ENCODE results near the gene ROGDI. TPM values are rescaled to one million over a fixed set of nuclear protein-coding genes. Genes with fewer than 3 reads are reported as not detected.

ROGDI gene
- total RNA-seq, 2 experiments from 2014 or later = 6.3 to 7.6 TPM

DNA sequence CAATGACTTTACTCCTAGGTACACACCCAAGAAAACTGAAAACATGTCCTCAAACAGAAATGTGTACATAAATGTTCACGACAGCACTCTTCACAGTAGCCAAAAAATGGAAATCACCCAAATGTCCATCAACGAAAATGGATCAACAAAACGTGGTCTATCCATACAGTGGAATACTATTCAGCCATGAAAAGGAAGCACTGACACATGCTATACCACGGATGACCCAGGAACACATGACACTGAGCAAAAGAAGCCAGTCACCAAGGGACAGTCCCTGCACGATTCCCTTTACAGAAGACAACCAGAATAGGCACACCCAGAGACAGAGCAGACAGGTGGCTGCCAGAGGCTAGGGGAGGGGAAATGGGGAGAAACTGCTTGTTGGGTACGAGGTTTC, 46.7 kb downstream of the ROGDI start:
- TF ChIP-seq, protein P1, sequence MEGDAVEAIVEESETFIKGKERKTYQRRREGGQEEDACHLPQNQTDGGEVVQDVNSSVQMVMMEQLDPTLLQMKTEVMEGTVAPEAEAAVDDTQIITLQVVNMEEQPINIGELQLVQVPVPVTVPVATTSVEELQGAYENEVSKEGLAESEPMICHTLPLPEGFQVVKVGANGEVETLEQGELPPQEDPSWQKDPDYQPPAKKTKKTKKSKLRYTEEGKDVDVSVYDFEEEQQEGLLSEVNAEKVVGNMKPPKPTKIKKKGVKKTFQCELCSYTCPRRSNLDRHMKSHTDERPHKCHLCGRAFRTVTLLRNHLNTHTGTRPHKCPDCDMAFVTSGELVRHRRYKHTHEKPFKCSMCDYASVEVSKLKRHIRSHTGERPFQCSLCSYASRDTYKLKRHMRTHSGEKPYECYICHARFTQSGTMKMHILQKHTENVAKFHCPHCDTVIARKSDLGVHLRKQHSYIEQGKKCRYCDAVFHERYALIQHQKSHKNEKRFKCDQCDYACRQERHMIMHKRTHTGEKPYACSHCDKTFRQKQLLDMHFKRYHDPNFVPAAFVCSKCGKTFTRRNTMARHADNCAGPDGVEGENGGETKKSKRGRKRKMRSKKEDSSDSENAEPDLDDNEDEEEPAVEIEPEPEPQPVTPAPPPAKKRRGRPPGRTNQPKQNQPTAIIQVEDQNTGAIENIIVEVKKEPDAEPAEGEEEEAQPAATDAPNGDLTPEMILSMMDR (conservative IDR thresholded peaks at IDR 0.05; ENCODE audit: low read length) = no peak
- no peak for TF ChIP-seq EZH2phosphoT487 (IDR thresholded peaks at IDR 0.05; ENCODE audit: borderline replicate concordance, low read depth, low read length)
- H3K9me3 ChIP-seq (ENCODE audit: low read length) = no peaks in the 10 kb centered on the region
- no peak overlapping the region for H3K27ac ChIP-seq (ENCODE audit: low read depth, low read length, poor library complexity, severe bottlenecking)
- ChIA-PET CTCF (ENCODE audit: unreplicated experiment) (no interaction called here), POLR2A (no interaction called here)
- no peak for DNase-seq (ENCODE audit: low spot score)
- H3K9me2 ChIP-seq (ENCODE audit: insufficient read depth, low read length) = no peaks in the 10 kb centered on the region
- H3K4me1 ChIP-seq (ENCODE audit: insufficient read depth, low read length, poor library complexity, severe bottlenecking) = no peaks in the 10 kb centered on the region
- no peak overlapping the region for H2AFZ ChIP-seq (ENCODE audit: low read length)
- H4K20me1 ChIP-seq (ENCODE audit: insufficient read depth, low read length) = no peaks in the 10 kb centered on the region
- H3K36me3 ChIP-seq (ENCODE audit: insufficient read depth, low read length) = peaks cover 79% of the 10 kb centered on the region
- intact Hi-C loops (cut with micrococcal nuclease; ENCODE audit: unreplicated experiment) = no loop called here
- no TSS peak for BruUV-seq (replicated peaks)
- H3K79me2 ChIP-seq (ENCODE audit: insufficient read depth, low read depth, low read length) = no peaks in the 10 kb centered on the region
- H3K4me3 ChIP-seq (ENCODE audit: low read depth, low read length, poor library complexity, severe bottlenecking) = no peak overlapping the region
- no peak overlapping the region for H3K4me2 ChIP-seq (ENCODE audit: low read length)

DNA sequence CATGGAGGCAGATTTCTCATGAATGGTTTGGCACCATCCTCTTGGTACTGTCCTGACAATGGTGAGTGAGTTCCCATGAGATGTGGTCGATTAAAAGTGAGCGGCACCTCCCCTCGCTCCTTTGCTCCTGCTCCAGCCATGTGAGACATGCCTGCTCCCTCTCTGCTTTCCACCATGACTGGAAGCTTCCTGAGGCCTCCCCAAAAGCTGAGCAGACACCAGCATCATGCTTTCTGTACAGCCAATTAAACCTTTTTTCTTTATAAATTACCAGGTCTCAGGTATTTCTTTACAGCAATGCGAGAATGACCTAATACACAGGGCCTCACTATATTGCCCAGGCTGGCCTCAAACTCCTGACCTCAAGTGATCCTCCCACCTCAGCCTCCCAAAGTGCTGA, 47.6 kb downstream of the ROGDI start:
- H3K79me2 ChIP-seq (ENCODE audit: insufficient read depth, low read depth, low read length) = no peaks in the 10 kb centered on the region
- H4K20me1 ChIP-seq (ENCODE audit: insufficient read depth, low read length) = no peaks in the 10 kb centered on the region
- no peak overlapping the region for H3K4me3 ChIP-seq (ENCODE audit: low read depth, low read length, poor library complexity, severe bottlenecking)
- no peak overlapping the region for H3K4me2 ChIP-seq (ENCODE audit: low read length)
- H3K4me1 ChIP-seq (ENCODE audit: insufficient read depth, low read length, poor library complexity, severe bottlenecking) = no peaks in the 10 kb centered on the region
- intact Hi-C loops (cut with micrococcal nuclease; ENCODE audit: unreplicated experiment) = no loop called here
- peaks cover 71% of the 10 kb centered on the region for H3K36me3 ChIP-seq (ENCODE audit: insufficient read depth, low read length)
- H2AFZ ChIP-seq (ENCODE audit: low read length) = no peak overlapping the region
- no peak for DNase-seq (ENCODE audit: low spot score)
- no peaks in the 10 kb centered on the region for H3K9me2 ChIP-seq (ENCODE audit: insufficient read depth, low read length)
- H3K27ac ChIP-seq (ENCODE audit: low read depth, low read length, poor library complexity, severe bottlenecking) = no peak overlapping the region
- TF ChIP-seq, protein P1 (conservative IDR thresholded peaks at IDR 0.05; ENCODE audit: low read length) = no peak
- no peak for TF ChIP-seq EZH2phosphoT487 (IDR thresholded peaks at IDR 0.05; ENCODE audit: borderline replicate concordance, low read depth, low read length)
- H3K9me3 ChIP-seq (ENCODE audit: low read length) = no peaks in the 10 kb centered on the region
- POLR2A ChIA-PET = no interaction called here
- BruUV-seq (replicated peaks) = no TSS peak
- CTCF ChIA-PET (ENCODE audit: unreplicated experiment) = no interaction called here

DNA sequence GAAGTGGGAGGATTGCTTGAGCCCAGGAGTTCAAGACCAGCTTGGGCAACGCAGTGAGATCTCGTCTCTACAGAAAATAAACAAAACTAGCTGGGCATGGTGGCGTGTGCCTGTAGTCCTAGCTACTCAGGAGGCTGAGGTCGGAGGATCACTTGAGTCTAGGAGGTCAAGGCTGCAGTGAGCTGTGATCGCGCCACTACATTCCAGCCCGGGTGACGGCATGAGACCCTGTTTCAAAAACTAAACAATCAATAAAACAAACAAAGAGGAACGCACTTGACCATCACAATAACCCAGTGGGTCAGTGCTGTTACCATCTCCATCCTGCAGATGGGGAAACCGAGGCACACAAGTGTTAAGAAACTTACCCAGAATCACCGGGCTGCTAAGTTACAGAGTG, 49.2 kb downstream of the ROGDI start:
- DNase-seq (ENCODE audit: low spot score) = no peak
- Histone ChIP-seq H3K79me2 (ENCODE audit: insufficient read depth, low read depth, low read length) (no peaks in the 10 kb centered on the region), H3K4me3 (ENCODE audit: low read depth, low read length, poor library complexity, severe bottlenecking) (no peak overlapping the region), H3K27ac (ENCODE audit: low read depth, low read length, poor library complexity, severe bottlenecking) (no peak overlapping the region), H3K9me3 (ENCODE audit: low read length) (no peaks in the 10 kb centered on the region), H3K9me2 (ENCODE audit: insufficient read depth, low read length) (no peaks in the 10 kb centered on the region), H2AFZ (ENCODE audit: low read length) (no peak overlapping the region), H3K4me2 (ENCODE audit: low read length) (no peak overlapping the region), H3K36me3 (ENCODE audit: insufficient read depth, low read length) (peaks cover 54% of the 10 kb centered on the region), H3K4me1 (ENCODE audit: insufficient read depth, low read length, poor library complexity, severe bottlenecking) (peaks cover 2% of the 10 kb centered on the region), H4K20me1 (ENCODE audit: insufficient read depth, low read length) (no peaks in the 10 kb centered on the region)
- no TSS peak for BruUV-seq (replicated peaks)
- intact Hi-C loops (cut with micrococcal nuclease; ENCODE audit: unreplicated experiment) = no loop called here
- ChIA-PET POLR2A (no interaction called here), CTCF (ENCODE audit: unreplicated experiment) (no interaction called here)
- TF ChIP-seq EZH2phosphoT487 (IDR thresholded peaks at IDR 0.05; ENCODE audit: borderline replicate concordance, low read depth, low read length) = no peak
- TF ChIP-seq, protein P1 (conservative IDR thresholded peaks at IDR 0.05; ENCODE audit: low read length) = no peak

All from OCI-LY7 (cell line).